CD4-positive, alpha-beta T cell treated with Interleukin-10 for 1 hour (primary cell): ENCODE measurements around the gene ABHD12.
"Not testable (repeated sequence)": the region's sequence is repeated elsewhere in the genome, so short reads cannot be mapped to it uniquely, and the experiment has no call there.

Experiments
- DNase-seq: peaks from one replicate; pipeline ENCODE4 v3.0.0-alpha.2; 2020

Gene ABHD12

GRCh38 chr20:25320035-25320800 is 70.4 kb downstream of the ABHD12 start:
- no peak for DNase-seq

GRCh38 chr20:25319241-25320034 is 71.2 kb downstream of the ABHD12 start:
- no peak for DNase-seq

- no peak for DNase-seq
These were observed 72.0 kb downstream of the ABHD12 start for GRCh38 chr20:25318471-25319240.

- DNase-seq: no peak
These were observed 73.1 kb downstream of the ABHD12 start for GRCh38 chr20:25317351-25318075.

GRCh38 chr20:25316506-25317190 is 74.0 kb downstream of the ABHD12 start:
- DNase-seq: no peak

GRCh38 chr20:25315418-25316210 is 75.0 kb downstream of the ABHD12 start:
- DNase-seq: no peak

- no peak for DNase-seq
These were observed 75.9 kb downstream of the ABHD12 start for GRCh38 chr20:25314497-25315417.

GRCh38 chr20:25313593-25313992 is 77.0 kb downstream of the ABHD12 start:
- DNase-seq: no peak

GRCh38 chr20:25312716-25313115 is 77.9 kb downstream of the ABHD12 start:
- DNase-seq: not testable (repeated sequence)

GRCh38 chr20:25310921-25311728 is 79.5 kb downstream of the ABHD12 start:
- DNase-seq: no peak

GRCh38 chr20:25310268-25310920 is 80.2 kb downstream of the ABHD12 start:
- peak; percentile 44 for DNase-seq

GRCh38 chr20:25309395-25310267 is 81.0 kb downstream of the ABHD12 start:
- no peak for DNase-seq

- DNase-seq: no peak
These were observed 81.8 kb downstream of the ABHD12 start for GRCh38 chr20:25308671-25309394.

GRCh38 chr20:25308083-25308491 is 82.5 kb downstream of the ABHD12 start:
- DNase-seq: no peak

- no peak for DNase-seq
These were observed 83.4 kb downstream of the ABHD12 start for GRCh38 chr20:25306991-25307903.
